DOHH2 (cell line): ENCODE results near the gene ZNHIT6.

Source experiments
- EZH2phosphoT487 ChIP-seq: fragments of 200-600 bp; sonication (generic); IDR thresholded peaks from 2 replicates; pipeline ENCODE4 v1.6.1; 2017; ENCODE audit warnings: borderline replicate concordance, mild to moderate bottlenecking, antibody characterized with exemption, low read length, moderate library complexity, mixed read lengths
- TF ChIP-seq, protein P1 (sequence below): fragments of 200-600 bp; sonication (generic); IDR thresholded peaks from one replicate; pipeline ENCODE4 v1.5.1; 2014; ENCODE audit warnings: antibody characterized with exemption, mild to moderate bottlenecking, low read depth, low read length; ENCODE audit not compliant: poor library complexity, severe bottlenecking

DNA sequence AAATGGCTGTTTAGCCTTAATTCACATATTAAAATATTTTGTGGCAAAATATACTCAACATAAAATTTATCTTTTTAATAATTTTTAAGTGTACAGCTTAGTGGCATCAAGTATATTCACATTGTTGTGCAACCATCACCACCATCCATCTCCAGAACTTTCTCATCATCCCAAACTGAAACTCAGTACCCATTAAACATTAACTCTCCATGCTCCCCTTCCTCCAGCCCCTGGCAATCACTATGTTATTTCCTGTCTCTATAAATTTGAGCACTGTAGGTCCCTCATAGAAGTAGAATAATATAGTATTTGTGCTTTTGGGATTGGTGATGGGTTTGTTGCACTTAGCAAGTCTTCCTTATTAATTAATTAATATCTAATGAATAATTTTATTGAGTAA is 98.3 kb downstream of the ZNHIT6 start:
- TF ChIP-seq, protein P1, sequence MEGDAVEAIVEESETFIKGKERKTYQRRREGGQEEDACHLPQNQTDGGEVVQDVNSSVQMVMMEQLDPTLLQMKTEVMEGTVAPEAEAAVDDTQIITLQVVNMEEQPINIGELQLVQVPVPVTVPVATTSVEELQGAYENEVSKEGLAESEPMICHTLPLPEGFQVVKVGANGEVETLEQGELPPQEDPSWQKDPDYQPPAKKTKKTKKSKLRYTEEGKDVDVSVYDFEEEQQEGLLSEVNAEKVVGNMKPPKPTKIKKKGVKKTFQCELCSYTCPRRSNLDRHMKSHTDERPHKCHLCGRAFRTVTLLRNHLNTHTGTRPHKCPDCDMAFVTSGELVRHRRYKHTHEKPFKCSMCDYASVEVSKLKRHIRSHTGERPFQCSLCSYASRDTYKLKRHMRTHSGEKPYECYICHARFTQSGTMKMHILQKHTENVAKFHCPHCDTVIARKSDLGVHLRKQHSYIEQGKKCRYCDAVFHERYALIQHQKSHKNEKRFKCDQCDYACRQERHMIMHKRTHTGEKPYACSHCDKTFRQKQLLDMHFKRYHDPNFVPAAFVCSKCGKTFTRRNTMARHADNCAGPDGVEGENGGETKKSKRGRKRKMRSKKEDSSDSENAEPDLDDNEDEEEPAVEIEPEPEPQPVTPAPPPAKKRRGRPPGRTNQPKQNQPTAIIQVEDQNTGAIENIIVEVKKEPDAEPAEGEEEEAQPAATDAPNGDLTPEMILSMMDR, result no peak
- TF ChIP-seq EZH2phosphoT487, result no peak
